GM21447 (cell line): ENCODE data around the gene SMCHD1.
"Not testable (repeated sequence)": the region's sequence is repeated elsewhere in the genome, so short reads cannot be mapped to it uniquely, and the experiment has no call there.

Experiments
- ATAC-seq: cut with Tn5 transposase; IDR thresholded peaks from one replicate; pipeline ENCODE4 v1.9.1; 2021; ENCODE audit not compliant: unreplicated experiment

The SMCHD1 gene

DNA sequence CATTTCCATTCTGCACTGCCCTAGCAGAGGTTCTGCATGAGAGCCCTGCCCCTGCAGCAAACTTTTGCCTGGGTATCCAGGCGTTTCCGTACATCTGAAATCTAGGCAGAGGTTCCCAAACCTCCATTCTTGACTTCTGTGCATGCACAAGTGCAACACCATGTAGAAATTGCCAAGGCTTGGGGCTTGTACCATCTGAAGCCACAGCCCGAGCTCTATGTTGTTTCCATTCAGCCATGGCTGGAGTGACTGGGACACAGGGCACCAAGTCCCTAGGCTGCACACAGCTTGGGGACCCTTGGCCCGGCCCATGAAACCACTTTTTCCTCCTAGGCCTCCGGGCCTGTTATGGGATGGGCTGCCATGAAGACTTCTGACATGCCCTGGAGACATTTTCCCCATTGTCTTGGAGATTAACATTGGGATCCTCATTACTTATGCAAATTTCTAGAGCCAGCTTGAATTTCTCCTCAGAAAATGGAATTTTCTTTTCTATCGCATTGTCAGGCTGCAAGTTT is 154.2 kb downstream of the SMCHD1 start:
- ATAC-seq = not testable (repeated sequence)

DNA sequence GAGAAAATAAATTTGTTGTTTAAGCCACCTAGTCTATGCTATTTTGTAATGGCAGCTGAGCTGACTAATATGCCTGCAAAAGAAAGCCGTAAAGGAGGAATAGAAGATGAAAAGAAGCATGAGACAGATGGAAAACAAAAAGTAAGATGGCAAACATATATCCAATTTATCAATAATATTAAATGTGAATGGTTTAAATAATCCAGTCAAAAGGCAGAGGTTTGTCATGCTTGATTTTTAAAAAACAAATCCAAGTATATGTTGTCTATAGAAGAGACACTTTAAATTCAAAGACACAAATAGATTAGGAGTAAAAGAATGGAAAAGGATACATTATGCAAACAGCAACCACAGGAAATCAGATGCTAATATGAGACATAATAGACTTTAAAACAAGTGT is 155.9 kb downstream of the SMCHD1 start:
- no peak for ATAC-seq

DNA sequence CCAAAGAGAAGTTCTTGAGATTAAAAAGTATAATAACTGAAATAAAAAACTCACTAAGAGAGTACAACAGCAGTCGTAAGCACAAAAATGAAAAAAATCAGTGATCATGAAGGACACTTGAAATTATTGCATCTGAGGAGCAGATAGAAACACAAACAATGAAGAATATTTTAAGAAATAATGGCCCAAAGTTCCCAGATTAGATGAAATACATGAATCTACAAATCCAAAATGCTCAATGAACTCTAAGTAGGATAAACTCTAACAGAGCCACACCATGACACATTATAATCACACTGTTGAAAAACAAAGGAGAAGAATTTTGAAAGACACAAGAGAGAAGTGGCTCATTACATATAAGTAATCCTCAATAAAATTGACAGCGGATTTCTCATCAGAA is 159.4 kb downstream of the SMCHD1 start:
- no peak for ATAC-seq

DNA sequence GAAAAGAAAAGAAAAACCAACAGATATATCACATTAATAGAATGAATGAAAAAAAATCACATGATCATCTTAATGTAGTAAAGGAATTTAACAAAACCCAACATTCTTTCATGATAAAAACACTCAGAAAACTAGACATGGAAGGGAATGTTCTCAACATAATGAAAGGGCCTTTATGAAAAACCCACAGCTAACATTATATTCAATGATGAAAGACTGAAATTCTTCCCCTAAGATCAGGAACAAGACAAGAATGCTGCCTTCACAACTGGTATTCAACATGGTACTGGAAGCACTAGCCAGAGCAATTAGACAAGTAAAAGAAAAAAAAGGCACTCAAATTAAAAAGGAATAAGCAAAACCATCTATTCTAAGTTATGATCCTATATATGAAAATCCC is 162.8 kb downstream of the SMCHD1 start:
- ATAC-seq = no peak

DNA sequence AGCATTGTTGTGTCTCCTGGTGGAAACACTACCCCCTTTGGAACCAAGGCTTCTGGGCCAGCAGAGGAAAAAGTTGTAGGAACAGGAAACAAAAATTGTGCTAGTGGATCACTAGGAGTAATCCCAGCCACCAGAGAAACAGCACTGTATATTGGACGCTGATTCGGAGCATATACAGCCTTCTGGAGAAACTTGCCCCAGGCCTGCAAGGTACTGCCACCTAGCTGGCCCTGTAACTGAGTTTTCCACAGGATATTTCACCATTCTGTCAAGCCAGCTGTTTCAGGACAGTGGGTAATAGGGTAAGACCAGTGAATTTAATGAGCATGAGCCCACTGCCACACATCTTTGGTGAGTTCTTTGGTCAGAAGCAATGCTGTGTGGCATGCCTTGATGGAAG is 166.2 kb downstream of the SMCHD1 start:
- ATAC-seq = no peak

DNA sequence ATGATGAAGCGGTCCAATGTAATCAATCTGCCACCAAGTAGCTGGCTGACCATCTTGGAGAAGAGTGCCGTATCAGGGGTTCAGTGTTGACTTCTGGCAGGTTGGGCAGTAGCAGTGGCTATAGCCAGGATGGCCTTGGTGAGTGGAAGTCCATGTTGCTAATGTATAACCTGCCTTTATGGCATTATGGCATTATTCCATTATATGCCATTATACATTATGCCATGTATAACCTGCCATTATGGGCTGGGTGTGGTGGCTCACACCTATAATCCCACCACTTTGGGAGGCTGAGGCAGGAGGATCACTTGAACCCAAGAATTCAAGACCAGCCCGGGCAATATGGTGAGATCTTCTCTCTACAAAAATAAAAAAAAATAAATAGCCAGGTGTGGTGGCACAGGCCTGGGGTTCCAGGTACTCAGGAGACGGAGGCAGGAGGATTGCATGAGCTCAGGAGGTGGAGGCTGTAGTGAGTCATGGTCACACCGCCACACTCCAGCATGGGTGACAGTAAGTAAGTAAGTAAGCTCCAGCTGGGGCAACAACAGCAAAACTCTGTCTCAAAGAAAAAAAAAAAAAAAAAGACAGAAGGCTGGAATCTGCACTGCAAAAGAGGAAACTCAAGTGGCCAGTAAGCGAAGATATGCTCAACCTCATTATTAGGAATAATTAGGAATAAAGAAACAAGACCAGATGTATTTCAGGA is 166.8 kb downstream of the SMCHD1 start:
- ATAC-seq = no peak

DNA sequence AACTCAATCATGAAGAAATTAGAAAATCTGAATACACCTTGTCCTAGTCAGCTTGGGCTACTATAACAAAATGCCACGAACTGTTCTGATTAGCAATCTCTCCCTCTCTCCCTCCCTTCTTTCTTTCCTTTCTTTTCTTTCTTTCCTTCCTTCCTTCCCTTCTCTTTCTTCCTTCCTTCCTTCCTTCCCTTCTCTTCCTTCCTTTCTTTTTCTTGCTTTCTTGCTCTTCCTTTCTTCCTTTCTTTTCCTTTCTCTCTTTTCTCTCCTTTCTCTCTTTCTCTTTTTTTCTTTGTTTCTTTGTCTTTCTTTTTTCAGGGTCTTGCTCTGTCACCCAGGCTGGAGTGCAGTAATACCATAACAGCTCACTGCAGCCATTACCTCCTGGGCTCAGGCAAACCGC is 167.7 kb downstream of the SMCHD1 start:
- ATAC-seq = no peak

DNA sequence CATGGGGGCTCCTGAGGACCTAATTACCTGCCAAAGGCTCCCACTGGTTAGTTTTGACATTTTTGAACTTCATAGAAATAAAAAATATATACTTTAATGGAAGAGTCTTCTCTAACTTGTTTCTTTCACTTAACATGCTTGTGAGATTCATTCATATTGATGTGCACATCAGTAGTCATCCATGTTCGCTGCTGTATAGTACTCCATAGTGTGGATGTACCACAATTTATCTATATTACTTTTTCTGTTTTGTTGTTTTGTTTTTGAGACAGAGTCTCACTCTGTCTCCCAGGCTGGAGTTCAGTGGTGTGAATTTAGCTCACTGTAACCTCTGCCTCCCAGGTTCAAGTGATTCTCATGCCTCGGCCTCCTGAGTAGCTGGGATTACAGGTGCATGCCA is 168.4 kb downstream of the SMCHD1 start:
- ATAC-seq = no peak

GRCh38 chr18:2824865-2825264 is 169.3 kb downstream of the SMCHD1 start:
- no peak for ATAC-seq

- no peak for ATAC-seq
Observed at GRCh38 chr18:2825613-2826175, 170.2 kb downstream of the SMCHD1 start.

- ATAC-seq = no peak
Observed at GRCh38 chr18:2826581-2826980, 171.1 kb downstream of the SMCHD1 start.

- no peak for ATAC-seq
Observed at GRCh38 chr18:2827061-2827460, 171.5 kb downstream of the SMCHD1 start.

GRCh38 chr18:2836118-2836517 is 180.6 kb downstream of the SMCHD1 start:
- ATAC-seq = not testable (repeated sequence)

DNA sequence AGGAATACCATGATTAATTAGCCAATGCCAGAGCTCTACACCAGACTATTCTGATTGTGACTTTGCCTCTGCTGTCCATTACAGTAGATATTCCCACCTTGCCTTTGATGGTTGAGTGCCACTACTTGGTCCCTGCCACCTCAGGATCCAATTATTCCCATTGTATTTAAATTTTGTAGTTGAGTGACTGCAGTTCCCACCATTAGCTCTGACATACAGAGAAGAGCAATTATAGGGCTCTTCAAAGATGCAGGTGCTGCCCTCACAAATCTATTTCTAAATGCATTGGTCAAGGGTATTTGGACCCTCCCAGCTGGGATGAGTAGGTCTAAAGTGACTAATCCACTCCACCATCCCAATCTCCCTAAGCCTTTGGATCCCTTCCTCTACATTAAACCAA is 181.8 kb downstream of the SMCHD1 start:
- ATAC-seq = not testable (repeated sequence)

- no peak for ATAC-seq
Observed at GRCh38 chr18:2839202-2839601, 183.7 kb downstream of the SMCHD1 start.

GRCh38 chr18:2840521-2840920 is 185.0 kb downstream of the SMCHD1 start:
- ATAC-seq = no peak

- ATAC-seq = no peak
Observed at GRCh38 chr18:2843146-2843545, 187.6 kb downstream of the SMCHD1 start.

DNA sequence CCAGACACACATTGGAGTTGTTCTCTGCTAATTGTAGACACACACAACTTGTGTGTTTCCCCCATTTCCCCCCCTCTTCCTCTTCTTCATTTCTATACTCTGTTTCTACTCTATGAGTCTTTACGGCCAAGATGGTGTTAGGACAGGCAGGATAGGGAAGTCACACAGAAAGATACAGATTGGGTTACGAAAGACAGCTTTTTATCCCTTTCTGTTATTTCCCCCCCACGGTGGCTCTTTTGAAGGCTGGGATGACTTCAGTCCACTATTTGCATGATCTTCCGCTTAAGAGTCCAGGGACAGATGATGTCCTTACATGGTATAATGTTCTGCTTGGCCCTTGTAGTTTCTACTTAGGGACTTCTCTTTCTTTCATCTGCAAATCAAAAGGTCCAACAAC is 189.6 kb downstream of the SMCHD1 start:
- no peak for ATAC-seq

DNA sequence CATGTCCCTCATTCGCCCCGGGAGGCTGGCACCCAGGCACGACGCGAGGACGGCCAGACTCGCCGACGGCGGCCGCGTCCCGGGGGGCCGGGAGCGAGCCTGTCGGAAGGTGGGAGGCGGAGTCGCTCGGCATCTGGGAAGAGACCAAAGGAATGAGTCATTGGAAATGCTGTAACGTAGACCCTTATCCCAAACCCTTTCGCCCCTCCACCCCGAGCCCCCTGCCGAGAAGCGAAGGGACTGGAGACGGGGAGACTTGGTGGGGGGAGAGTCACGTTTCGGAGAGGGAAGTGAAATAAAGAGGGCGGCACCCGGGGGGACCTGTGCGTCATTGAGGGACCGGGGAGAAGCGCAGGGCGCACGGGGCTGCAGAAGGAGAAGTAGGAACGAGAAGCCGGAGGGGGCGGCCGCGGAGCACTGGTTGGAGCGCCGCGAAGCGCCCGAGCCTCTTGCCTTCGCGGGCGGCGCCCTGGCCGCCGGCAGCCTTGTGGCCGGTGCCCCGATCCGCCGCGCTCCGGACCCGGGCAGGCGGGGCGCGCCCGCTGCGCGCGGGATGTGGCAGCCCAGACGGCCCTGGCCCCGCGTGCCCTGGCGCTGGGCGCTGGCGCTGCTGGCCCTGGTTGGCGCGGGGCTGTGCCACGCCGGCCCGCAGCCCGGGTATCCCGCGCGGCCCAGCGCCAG is 191.2 kb downstream of the SMCHD1 start, which contains the start of gene EMILIN2:
TSS of gene EMILIN2 (plus strand) at position 371 of the 681 bp plus-strand sequence. CDS start at position 554, 183 bp downstream.
- ATAC-seq = peak; percentile 43

DNA sequence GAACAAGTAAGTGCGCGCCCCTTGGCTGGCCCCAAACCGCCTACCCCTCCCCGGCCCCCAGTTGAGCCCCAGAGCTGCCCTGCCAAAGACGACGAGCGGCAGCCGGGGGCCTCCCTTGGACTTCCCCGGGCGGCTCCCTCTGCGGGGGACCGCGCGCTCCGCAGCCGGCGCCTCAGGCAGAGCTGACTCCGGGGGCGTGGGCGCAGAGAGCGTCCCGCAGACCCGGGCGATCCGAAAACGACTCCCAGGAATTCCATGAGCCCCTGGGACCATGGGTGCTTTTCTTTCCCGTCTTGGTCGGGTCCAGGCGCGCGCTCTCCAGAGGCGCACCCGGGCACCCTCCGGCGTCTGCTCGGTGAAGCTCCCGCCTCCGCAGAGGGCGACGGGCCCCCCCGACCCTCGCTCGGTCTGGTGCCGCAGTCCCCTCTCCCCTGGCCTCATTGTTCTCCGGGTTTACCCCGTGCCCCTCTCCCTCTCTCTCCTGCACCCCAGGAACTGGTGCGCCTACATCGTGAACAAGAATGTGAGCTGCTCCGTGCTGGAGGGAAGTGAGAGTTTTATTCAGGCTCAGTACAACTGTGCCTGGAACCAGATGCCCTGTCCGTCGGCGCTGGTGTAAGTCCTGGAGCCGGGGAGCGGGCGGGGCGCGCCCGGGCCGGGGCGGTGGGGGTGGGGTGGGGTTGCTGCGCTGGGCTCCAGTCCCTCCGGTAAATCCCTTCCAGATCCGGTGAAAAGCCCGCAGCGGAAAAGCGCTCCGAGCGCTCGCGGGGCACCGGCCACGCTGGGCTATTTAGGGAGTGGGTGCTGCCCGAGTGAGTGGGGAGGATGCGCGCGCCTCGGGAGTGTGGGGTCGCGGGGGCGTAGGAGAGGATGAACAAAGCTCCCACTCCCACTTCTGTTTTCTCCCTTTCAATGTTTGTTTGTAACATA is 192.1 kb downstream of the SMCHD1 start:
- peak; percentile 45 for ATAC-seq
